GM03348 (cell line): Measurements from ENCODE around the gene ANXA9.

Experiments used
- DNase-seq: peaks from one replicate; pipeline ENCODE4 v3.0.0; 2012; ENCODE audit warnings: low spot score

Gene ANXA9

DNA sequence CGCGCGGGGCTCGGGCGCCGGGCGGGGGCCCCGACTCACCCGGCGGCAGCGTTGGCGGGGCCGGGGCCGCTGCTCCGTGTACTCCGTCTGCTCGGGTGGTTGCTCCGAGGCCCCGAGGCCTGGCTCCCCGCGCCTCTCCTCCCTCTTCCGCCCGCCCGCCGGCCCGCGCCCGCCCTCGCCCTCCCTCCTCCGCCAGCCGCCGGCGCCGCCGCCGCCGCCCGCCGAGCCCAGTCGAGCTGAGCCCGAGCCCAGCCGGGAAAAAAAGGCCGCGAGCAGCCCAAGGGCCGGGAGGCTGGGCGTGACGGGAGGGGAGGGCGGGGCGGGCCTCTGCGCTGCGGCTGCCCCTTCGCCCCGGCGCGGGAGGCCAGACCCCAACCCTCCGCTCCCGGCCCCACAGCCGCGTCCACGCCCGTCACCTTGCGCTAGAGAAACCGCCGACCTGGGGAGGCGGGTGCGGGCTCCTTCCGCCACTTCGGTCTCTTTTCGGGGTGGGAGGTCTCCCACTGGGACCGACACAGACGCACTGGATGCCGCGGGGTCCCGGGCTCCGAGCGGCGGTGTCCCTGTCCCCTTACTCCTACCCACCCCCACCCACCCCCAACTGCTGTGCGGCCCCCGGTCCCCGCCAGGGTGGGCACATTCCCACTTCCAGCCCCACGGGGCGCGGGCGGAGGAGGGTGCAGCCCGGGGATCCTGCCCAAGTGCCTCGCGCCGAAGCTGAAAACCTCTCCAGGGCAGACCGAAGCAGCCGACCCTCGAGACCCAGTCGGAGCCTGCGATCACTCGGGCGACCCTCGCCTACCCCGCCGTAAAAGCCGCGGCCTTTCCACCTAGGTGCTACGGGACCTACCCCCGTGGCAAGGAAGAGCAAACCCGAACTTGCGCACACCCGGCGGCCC is 7.3 kb upstream of the ANXA9 start, which contains the start of gene CERS2:
TSS of gene CERS2 (minus strand) at position 256 of the 899 bp plus-strand sequence. CDS start 5,745 bp downstream, outside the sequence.
- DNase-seq: peak; percentile 96

GRCh38 chr1:150976401-150976821 is 5.7 kb upstream of the ANXA9 start:
- DNase-seq: no peak

DNA sequence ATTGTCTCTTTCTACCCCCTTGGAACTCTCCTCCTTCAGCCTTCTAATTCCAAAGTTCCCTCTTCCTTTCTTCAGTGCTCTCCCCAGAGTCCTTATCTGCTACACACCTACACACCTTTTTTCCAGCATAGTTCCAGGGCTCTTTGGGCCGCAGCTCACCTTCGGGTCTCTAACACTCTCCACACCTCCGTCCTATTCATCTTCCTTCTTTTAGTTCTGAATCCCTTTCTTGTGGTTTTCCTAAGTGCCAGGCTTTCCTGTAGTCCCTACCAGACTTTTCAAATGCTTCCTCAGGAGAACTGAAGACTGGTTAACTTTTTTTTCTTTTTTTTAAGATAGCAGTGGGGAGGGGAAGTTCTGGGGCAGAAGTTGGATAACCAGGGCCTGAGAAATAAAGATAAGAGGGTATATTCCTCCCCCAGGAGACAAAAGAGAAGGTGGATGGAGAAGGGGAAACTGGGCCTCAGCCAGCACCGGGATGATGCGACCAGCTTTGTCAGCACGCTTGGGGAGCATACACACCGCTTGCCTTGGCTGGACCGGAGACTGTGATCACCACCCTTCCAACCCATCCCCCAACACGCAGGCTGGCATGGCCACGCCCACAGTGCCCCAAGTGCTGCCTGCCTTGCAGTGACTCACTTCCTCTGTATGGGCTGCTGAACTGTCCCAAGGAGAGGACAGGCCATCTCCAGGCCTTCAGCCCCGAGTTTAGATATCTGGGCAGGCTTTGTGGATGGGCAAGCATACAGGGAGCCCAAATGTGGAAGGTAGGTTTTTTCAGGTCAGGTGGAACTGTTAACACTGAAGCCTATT is 5.0 kb upstream of the ANXA9 start:
- DNase-seq: peak; percentile 54

DNA sequence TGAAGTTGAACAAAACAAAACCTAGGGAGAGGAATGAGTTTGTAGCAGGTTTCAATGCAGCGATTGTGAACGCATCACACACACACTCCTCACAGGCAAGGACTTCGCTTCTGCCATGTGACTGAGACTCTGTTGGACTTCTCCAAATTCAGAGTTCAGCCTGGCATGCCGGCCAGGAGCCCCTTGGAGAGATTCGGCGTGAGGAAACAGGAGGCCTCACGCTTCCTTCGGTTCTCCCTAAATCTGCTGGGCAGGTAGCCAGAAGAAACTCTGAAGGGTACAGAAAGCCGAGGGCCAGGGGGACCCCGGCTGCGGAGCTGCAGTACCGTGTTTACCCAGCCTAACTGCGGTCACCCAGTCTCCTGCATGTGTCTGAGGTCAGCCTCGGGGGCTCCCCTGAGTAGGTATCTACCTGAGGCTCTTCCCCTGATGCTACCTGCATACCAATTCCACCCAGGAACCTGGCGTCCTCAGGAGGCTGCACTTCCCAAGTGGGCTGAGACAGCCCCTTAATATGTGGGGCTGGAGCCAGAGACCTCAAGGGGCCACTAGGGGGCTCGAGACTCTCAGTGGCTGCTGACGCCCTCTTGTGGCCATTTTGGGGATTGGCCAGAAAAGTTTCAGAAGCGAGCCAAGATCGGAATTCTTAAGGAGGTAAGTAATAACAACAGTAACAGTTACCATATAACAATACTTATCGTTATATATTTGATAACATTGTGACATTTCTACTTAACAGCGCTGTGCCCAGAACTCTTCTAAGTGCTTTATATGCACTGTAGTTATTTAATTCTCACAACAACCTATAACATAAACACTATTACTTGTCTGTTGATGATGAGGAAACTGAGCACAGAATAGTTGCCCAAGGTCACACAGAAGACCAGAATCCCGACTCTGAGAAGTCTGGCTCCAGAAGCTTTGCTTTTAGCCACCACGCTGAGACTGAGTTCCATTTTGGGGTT is 2.7 kb upstream of the ANXA9 start:
- DNase-seq: peak; percentile 92

DNA sequence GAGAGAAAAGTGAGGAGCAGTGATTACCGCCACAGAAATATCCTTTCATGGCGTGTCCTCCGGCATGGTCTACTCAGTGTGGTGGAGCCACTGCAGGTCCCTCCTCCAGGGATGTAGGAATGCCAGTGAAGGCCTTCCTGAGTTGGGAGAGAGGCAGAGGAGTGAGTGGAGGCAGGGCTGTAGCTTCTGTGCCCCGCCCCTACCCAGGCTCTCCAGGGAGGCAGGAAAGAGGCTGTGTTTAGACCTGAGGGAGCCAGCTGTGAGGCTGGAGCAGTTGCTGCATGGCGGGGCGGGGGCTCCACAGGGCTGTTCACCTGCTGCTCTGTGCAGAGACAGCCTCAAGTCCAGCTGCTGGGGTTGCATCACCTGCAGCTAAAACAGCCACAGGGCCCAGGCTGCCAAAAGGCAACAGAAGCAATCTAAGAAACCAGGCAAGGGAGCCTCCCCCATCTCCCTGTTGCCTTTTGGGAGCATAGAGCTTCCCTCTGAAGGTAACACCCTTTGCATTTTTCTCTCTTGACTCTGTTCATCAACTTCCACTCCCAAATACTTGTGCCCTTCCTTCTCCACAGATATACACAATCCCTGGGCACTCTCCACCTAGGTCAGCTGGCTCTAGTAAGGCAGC is 801 bp upstream of the ANXA9 start:
- DNase-seq: peak; percentile 38

DNA sequence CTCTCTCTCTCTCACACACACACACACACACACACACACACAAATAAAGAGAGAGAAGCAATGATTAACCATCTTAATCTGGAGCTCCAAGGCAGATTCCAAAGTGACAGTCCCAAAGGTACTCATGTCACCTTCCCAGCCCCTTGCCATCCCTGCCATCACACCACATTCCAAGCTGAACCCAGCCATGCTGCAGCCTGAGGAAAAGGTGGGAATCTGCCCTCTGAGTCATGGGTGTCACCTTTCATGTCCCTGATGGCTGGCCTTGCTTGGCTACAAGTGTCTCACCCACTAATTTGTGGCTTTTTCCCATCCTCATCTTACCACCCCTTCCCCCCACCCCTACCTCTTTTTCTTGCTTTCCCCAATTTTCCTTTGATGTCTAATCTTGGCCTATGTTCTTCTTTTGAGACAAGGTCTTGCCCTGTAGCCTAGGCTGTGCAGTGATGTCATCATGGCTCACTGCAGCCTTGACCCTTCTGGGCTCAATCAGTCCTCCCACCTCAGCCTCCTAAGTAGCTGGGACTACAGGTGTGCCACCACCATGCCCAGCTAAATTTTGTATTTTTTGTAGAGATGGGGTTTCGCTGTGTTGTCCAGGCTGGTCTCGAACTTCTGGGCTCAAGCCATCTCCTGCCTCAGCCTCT is 3.2 kb downstream of the ANXA9 start:
- DNase-seq: no peak

GRCh38 chr1:150987924-150988323 is 5.8 kb downstream of the ANXA9 start:
- no peak for DNase-seq

DNA sequence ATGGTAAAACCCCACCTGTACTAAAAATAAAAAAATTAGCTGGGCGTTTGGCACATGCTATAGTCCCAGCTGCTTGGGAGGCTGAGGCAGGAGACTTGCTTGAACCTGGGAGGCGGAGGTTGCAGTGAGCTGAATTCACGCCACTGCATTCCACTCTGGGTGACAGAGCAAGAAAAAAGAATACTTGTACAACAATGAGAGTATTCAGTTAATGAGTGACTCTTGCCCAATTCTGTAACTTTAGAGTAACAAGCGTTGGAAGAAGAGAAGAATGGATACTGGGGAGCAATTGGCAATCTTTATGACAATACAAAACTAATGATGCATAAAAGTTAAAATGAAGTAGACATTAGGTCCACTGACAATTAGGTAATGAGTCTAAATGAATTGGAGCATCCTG is 10.5 kb downstream of the ANXA9 start:
- DNase-seq: no peak

DNA sequence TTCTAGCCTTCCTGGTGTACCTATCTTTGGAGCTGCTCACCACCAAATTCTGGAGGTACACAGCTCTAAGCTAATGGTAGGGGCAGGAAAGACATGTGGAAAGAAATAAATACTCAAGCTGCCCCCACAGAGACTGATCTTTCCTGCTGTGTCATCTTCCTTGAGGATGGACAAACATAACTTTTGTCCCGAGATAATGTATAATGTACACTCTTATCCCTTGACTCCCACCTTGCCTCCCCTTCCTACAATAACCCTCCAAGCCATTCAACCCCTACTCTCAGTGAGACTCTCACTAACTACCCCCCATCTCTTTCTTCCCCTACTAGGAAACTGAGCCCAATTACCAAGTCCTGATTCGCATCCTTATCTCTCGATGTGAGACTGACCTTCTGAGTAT is 12.2 kb downstream of the ANXA9 start:
- DNase-seq: no peak

DNA sequence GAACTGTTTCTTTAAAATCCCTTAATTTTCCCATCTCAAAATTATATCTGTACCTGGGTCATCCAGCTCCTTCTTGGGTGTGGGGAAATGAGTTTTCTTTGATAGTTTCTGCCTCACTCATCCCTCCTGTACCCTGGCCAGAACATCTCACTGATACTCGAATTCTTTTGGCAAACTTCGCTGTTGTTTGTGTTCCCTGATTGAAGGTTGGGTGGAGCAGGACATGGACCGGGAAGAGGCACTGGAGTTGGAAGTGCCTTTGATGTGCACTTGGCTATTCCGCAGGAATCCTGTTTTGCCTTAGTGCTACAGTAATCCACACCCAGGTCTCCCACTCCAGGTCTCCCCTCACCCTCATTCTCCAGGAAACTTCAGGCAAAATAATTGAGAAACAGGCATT is 13.4 kb downstream of the ANXA9 start:
- no peak for DNase-seq

DNA sequence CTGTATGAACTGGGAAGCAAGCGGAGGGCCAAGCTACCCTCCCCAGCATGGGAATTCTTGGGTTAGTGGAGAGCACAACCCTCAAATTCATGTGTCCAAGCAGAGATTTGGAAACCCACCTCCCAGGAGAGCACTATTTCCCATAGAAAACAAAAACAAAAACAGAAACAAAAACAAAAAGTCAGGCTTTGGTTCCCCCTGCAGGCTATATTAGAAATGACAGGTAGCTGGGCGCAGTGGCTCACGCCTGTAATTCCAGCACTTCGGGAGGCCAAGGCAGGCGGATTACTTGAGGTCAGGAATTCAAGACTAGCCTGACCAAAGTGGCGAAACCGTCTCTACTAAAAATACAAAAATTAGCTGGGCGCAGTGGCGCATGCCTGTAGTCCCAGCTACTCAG is 13.8 kb downstream of the ANXA9 start:
- peak; percentile 36 for DNase-seq

GRCh38 chr1:150997126-150997872 is 15.2 kb downstream of the ANXA9 start:
- no peak for DNase-seq

DNA sequence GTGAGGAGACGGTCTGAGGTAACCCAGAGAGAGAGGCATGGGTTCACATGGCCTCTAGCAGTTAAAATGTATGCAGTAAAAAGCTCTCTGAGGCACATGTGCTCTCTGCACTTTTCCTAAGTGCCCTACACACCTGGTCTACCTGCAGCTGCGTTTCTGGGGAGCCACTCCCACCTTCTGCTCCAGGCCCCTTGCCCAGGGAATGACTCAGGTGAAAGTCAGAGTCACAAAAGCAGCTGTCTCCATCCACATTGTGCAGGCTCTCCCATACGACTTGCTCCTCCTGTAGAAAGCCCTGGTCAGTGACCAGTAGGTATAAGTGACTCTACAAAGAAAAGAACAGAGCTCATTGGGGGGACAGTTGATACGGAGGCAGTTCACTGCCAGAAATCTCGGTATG is 15.9 kb downstream of the ANXA9 start:
- DNase-seq: no peak

DNA sequence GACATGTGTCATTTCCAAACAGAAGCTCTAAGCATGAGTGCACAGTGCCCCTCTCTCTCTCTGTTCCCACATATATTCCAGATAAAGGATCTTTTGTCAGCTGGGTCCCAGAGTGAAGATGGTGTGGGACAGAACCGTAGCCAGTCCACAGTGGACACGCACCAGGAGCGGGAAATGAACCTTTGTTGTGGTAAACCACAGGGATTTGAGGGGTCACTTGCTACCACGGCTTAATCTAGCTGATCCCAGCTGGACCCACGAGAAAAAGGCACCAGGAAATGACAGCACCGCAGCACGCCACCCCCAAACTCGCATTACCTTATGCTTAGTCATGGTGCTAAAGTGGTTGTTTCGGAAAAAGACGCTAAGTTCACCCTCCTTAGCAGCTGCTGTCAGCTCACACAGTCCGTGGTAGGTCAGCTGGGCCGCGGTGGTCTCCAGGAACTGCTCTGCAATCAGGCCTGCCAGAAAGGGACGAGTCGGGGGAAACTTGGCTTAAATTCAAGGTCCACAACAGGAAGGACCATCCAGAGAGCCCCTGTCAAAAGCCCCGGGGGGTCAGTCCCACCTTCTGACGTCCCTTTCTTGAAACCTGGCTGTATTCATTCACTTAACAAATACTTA is 17.1 kb downstream of the ANXA9 start:
- DNase-seq: no peak

GRCh38 chr1:150999926-151000325 is 17.8 kb downstream of the ANXA9 start:
- DNase-seq: no peak

DNA sequence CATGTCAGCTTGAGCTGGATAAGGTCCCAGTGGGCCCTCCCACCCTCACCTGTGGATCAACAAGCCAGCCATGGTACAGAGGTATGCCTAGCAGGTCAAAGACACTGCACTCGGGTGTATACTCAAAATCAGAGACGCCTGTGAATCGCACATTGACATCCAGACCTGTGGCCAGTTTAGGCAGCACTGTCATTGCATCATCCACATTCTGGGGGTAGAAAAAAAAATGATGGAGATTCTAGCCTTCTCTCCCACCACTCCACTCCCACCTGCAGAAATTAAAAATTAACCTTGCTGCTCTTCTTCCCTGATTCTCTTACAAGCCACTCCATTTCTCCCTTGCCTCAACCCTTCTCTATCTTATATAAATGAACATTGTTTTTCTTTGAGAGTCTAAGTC is 18.3 kb downstream of the ANXA9 start:
- DNase-seq: no peak

DNA sequence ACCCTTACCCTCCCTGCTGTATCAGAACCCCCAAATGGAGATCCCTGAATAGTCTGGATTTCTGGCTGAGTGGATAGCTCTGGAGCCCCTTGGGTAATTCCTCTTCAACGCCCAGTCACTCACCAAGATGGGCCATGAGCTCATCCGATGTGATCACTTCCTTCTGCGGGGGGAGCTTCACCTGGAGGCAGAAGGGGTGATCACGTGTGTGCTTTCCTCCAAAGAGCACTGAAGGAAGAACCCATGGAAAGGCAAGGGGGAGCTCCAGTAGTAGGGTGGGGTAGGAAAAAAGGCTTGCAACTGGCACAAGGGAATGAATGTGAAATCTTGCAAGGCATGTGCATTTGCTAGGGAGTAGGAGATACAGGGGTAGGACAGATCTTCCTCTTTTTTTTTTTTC is 19.5 kb downstream of the ANXA9 start:
- DNase-seq: no peak

GRCh38 chr1:151002051-151002450 is 20.0 kb downstream of the ANXA9 start:
- no peak for DNase-seq

DNA sequence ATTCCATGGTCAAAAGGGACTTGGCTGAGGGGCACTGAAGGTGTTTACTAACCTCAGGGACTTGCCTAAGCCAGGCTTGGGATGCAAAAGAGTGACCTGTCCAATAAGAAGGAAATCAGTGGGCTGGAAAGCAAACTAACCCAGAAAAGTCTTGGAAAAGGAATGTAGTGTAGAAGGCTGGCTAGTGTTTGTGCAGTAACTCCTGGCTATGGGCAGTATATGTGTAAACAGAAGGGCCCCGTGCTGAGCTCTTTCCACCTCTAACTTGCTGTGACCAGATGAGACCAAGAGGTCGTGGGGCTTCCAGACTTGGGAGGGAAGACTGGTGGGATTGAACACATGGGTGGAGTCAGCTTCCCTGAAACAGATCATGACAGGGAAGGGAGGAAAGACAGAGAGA is 20.5 kb downstream of the ANXA9 start:
- DNase-seq: no peak

DNA sequence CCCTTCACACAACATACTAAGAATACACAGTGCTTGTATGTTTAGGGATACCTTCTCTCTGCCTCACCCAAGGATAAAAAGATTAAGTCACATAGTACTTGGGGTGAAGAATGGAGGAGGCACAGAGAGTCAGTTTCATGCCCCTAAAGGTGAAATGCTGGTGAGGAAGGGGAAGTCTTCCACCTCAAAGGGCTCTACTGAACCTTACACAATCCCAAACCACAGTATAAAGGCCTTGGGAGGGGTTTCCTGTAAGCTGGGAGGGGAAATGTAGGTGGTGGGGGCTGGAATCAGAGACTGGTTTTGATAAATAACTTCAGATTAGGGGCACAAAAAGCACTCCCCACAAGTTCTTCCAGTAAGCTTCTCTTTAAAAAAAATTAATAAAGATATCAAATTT is 21.1 kb downstream of the ANXA9 start:
- no peak for DNase-seq
